H9 (cell line): ENCODE data around the gene SPCS2. TPM values are rescaled to one million over a fixed set of nuclear protein-coding genes. Genes with fewer than 3 reads are reported as not detected.

Source experiments
- DNase-seq: peaks from one replicate; pipeline ENCODE4 v3.0.0-alpha.2; 2017
- H2AFZ ChIP-seq: one replicate; pipeline ENCODE4 v1.6.1; 2013; ENCODE audit warnings: mild to moderate bottlenecking, low read length, control low read depth, moderate library complexity
- H2AK5ac ChIP-seq: 2 replicates; pipeline ENCODE4 v1.6.1; 2013; ENCODE audit warnings: low read length, control low read depth, mixed read lengths; ENCODE audit not compliant: insufficient read length
- H2BK120ac ChIP-seq: one replicate; pipeline ENCODE4 v1.6.1; 2013; ENCODE audit warnings: low read depth, mild to moderate bottlenecking, low read length, control low read depth, inconsistent platforms; ENCODE audit not compliant: poor library complexity, severe bottlenecking
- H2BK12ac ChIP-seq: 2 replicates; pipeline ENCODE4 v1.6.1; 2013; ENCODE audit warnings: low read length, control low read depth, mixed read lengths, low read depth; ENCODE audit not compliant: insufficient read length
- H2BK15ac ChIP-seq: 2 replicates; pipeline ENCODE4 v1.6.1; 2013; ENCODE audit warnings: low read depth, low read length, control low read depth
- H2BK20ac ChIP-seq: one replicate; pipeline ENCODE4 v1.6.1; 2013; ENCODE audit warnings: low read depth, mild to moderate bottlenecking, low read length, control low read depth, inconsistent platforms; ENCODE audit not compliant: poor library complexity, severe bottlenecking
- H2BK5ac ChIP-seq: 2 replicates; pipeline ENCODE4 v1.6.1; 2013; ENCODE audit warnings: low read length, control low read depth, mixed read lengths; ENCODE audit not compliant: insufficient read length
- H3K14ac ChIP-seq: 2 replicates; pipeline ENCODE4 v1.6.1; 2013; ENCODE audit warnings: low read length, control low read depth; ENCODE audit not compliant: insufficient read depth
- H3K18ac ChIP-seq: 2 replicates; pipeline ENCODE4 v1.6.1; 2013; ENCODE audit warnings: low read depth, mild to moderate bottlenecking, mixed read lengths, low read length, control low read depth; ENCODE audit not compliant: insufficient read length
- H3K23ac ChIP-seq: 2 replicates; pipeline ENCODE4 v1.6.1; 2013; ENCODE audit warnings: low read length, control low read depth, mixed read lengths, low read depth; ENCODE audit not compliant: insufficient read length
- H3K23me2 ChIP-seq: 2 replicates; pipeline ENCODE4 v1.6.1; 2013; ENCODE audit warnings: low read depth, mild to moderate bottlenecking, mixed read lengths, low read length, control low read depth; ENCODE audit not compliant: insufficient read length, poor library complexity, severe bottlenecking
- H3K27ac ChIP-seq: 2 replicates; pipeline ENCODE4 v1.5.1; 2013; ENCODE audit warnings: low read length, control low read depth, mixed read lengths, low read depth; ENCODE audit not compliant: insufficient read length
- H3K27me3 ChIP-seq: 2 replicates; pipeline ENCODE4 v1.6.1; 2013; ENCODE audit warnings: low read length, control low read depth, inconsistent platforms; ENCODE audit not compliant: insufficient read depth
- H3K4ac ChIP-seq: 2 replicates; pipeline ENCODE4 v1.6.1; 2013; ENCODE audit warnings: low read depth, mild to moderate bottlenecking, control low read depth, inconsistent platforms, low read length, moderate library complexity
- H3K4me1 ChIP-seq: 2 replicates; pipeline ENCODE4 v1.6.1; 2013; ENCODE audit warnings: low read length, control low read depth, inconsistent platforms; ENCODE audit not compliant: insufficient read depth
- H3K4me2 ChIP-seq: 2 replicates; pipeline ENCODE4 v1.6.1; 2013; ENCODE audit warnings: low read length, control low read depth, mixed read lengths; ENCODE audit not compliant: insufficient read length, insufficient read depth
- H3K56ac ChIP-seq: 2 replicates; pipeline ENCODE4 v1.6.1; 2013; ENCODE audit warnings: low read depth, mild to moderate bottlenecking, mixed read lengths, low read length, control low read depth; ENCODE audit not compliant: insufficient read length
- H3K79me1 ChIP-seq: 2 replicates; pipeline ENCODE4 v1.6.1; 2013; ENCODE audit warnings: low read depth, mild to moderate bottlenecking, moderate library complexity, low read length, control low read depth, inconsistent platforms; ENCODE audit not compliant: insufficient read depth, poor library complexity, severe bottlenecking
- H3K79me2 ChIP-seq: 2 replicates; pipeline ENCODE4 v1.6.1; 2013; ENCODE audit warnings: low read length, control low read depth, inconsistent platforms; ENCODE audit not compliant: insufficient read depth
- H3K9ac ChIP-seq: 2 replicates; pipeline ENCODE4 v1.6.1; 2013; ENCODE audit warnings: low read length, control low read depth, mixed read lengths; ENCODE audit not compliant: insufficient read length; ENCODE audit errors: extremely low read depth
- H3K9me3 ChIP-seq: one replicate; pipeline ENCODE4 v1.6.1; 2013; ENCODE audit warnings: low read depth, low read length, inconsistent platforms; ENCODE audit not compliant: control insufficient read depth
- H3T11ph ChIP-seq: one replicate; pipeline ENCODE4 v1.6.1; 2013; ENCODE audit warnings: mild to moderate bottlenecking, low read length, control low read depth, inconsistent platforms
- H4K20me1 ChIP-seq: one replicate; pipeline ENCODE4 v1.6.1; 2013; ENCODE audit not compliant: control insufficient read depth, insufficient read length, insufficient read depth
- H4K5ac ChIP-seq: 2 replicates; pipeline ENCODE4 v1.6.1; 2013; ENCODE audit warnings: low read depth, mild to moderate bottlenecking, mixed read lengths, low read length, control low read depth; ENCODE audit not compliant: insufficient read length
- H4K8ac ChIP-seq: replicated peaks from 2 replicates; pipeline ENCODE4 v1.6.1; 2013; ENCODE audit warnings: low read length, control low read depth, mixed read lengths, low read depth; ENCODE audit not compliant: insufficient read length
- H4K91ac ChIP-seq: 2 replicates; pipeline ENCODE4 v1.6.1; 2013; ENCODE audit warnings: low read depth, mild to moderate bottlenecking, moderate library complexity, mixed read lengths, low read length, control low read depth; ENCODE audit not compliant: insufficient read length
- H3K27ac Mint-ChIP-seq, 3 experiments: 2 replicates in 2 of 3; 3 replicates in 1 of 3; pipeline ENCODE4 v1.8.0; 2020 to 2021; ENCODE audit warnings: mixed read lengths in 3 of 3, mild to moderate bottlenecking in 1 of 3, moderate library complexity in 1 of 3
- H3K27me3 Mint-ChIP-seq: 2 replicates; pipeline ENCODE4 v1.8.0; 2021; ENCODE audit warnings: low read depth, mild to moderate bottlenecking, moderate library complexity, mixed read lengths
- H3K36me3 Mint-ChIP-seq, 3 experiments: 2 replicates in 2 of 3; 3 replicates in 1 of 3; pipeline ENCODE4 v1.8.0; 2020 to 2021; ENCODE audit warnings: low read depth in 3 of 3, mixed read lengths in 3 of 3; ENCODE audit not compliant: insufficient read depth in 1 of 3
- H3K4me1 Mint-ChIP-seq, 2 experiments: 2 replicates each; pipeline ENCODE4 v1.8.0; 2020; ENCODE audit warnings: mixed read lengths in 2 of 2
- H3K4me3 Mint-ChIP-seq, 2 experiments: 2 replicates in 1 of 2; 3 replicates in 1 of 2; pipeline ENCODE4 v1.8.0; 2020 to 2021; ENCODE audit warnings: mild to moderate bottlenecking in 2 of 2, mixed read lengths in 2 of 2, moderate library complexity in 1 of 2
- H3K9me3 Mint-ChIP-seq, 2 experiments: 2 replicates in 1 of 2; 3 replicates in 1 of 2; pipeline ENCODE4 v1.8.0; 2020; ENCODE audit warnings: mild to moderate bottlenecking in 2 of 2, mixed read lengths in 2 of 2, moderate library complexity in 1 of 2
- CTCF ChIP-seq: fragments of 200-600 bp; sonication (generic); conservative IDR thresholded peaks from 3 replicates; pipeline ENCODE4 v1.8.0; 2021; ENCODE audit warnings: antibody characterized with exemption, mild to moderate bottlenecking
- WGBS: extraction: QIAGEN DNeasy Blood & Tissue Kit; methylation state at CpG from one replicate; pipeline ENCODE4 v1.1.7; 2013; ENCODE audit warnings: missing lambda C conversion rate, low lambda C conversion rate, mixed read lengths; ENCODE audit not compliant: insufficient read length; ENCODE audit errors: extremely low coverage; 5-methylcytosine and 5-hydroxymethylcytosine counted together
- total RNA-seq: library from RNA; stranded (reverse); gene quantifications from 2 replicates; pipeline ENCODE4 v1.2.1, GENCODE V29; 2021

SPCS2 gene
- total RNA-seq, 1 experiment from 2014 or later, result 144 TPM

DNA sequence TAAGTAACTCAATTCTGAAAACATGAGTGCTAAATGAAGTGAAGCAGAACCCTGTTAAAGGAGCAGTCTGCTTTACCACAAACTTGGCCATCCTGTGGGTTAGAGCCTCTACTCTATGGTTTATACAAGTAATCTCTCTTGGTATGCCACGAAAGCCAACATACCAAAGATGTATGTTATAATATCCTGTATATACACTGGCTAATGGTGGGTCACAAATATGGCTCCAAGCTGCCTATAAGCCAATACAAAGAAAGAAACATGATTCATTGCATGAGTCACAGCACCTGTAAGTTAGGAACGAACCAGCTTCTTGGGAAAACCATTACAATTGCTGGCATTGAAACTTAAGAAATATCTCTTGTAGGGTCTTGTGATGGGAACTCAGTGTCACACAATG, 16.3 kb upstream of the SPCS2 start:
- DNase-seq, result no peak
- H4K20me1 ChIP-seq, result no peaks in the 10 kb centered on the region

More for the DNA sequence above, 16.3 kb upstream of the SPCS2 start:
- H3K4ac ChIP-seq, result no peak overlapping the region
- Mint-ChIP-seq H3K4me3 (no peak overlapping the region), H3K36me3 (peaks cover 0 to 19% (median 0%) of the 10 kb centered on the region in 3 experiments; a peak in 4 of 7 replicates), H3K4me1 (no peaks in the 10 kb centered on the region), H3K27ac (no peak overlapping the region), H3K27me3 (no peaks in the 10 kb centered on the region; the same call in 1 of the 2 replicates), H3K9me3 (no peaks in the 10 kb centered on the region)
- H4K5ac ChIP-seq, result no peak overlapping the region
- no peak overlapping the region for H2BK120ac ChIP-seq
- no peak overlapping the region for H3K18ac ChIP-seq
- no peak overlapping the region for H2AK5ac ChIP-seq
- H3K9ac ChIP-seq, result no peak overlapping the region
- no peaks in the 10 kb centered on the region for H3K9me3 ChIP-seq
- no peak overlapping the region for H4K8ac ChIP-seq
- no peak overlapping the region for H3K23ac ChIP-seq
- H3K27ac ChIP-seq, result no peak overlapping the region
- WGBS, result no CpG with 5 or more reads among the region's 2 CpGs
- H2BK15ac ChIP-seq, result no peak overlapping the region
- no peak overlapping the region for H2BK12ac ChIP-seq
- no peak overlapping the region for H3K56ac ChIP-seq
- no peaks in the 10 kb centered on the region for H3K4me1 ChIP-seq
- no peak overlapping the region for H2BK5ac ChIP-seq
- no peak overlapping the region for H3K14ac ChIP-seq
- H4K91ac ChIP-seq, result no peak overlapping the region
- no peaks in the 10 kb centered on the region for H3K79me1 ChIP-seq
- H3K23me2 ChIP-seq, result no peaks in the 10 kb centered on the region
- H3K79me2 ChIP-seq, result no peaks in the 10 kb centered on the region
- H2AFZ ChIP-seq, result no peak overlapping the region
- H2BK20ac ChIP-seq, result no peak overlapping the region
- no peak overlapping the region for H3K4me2 ChIP-seq
- no peak for TF ChIP-seq CTCF
- H3K27me3 ChIP-seq, result no peaks in the 10 kb centered on the region
- no peak overlapping the region for H3T11ph ChIP-seq
